ENCODE results near the gene ZNF57.

DNA sequence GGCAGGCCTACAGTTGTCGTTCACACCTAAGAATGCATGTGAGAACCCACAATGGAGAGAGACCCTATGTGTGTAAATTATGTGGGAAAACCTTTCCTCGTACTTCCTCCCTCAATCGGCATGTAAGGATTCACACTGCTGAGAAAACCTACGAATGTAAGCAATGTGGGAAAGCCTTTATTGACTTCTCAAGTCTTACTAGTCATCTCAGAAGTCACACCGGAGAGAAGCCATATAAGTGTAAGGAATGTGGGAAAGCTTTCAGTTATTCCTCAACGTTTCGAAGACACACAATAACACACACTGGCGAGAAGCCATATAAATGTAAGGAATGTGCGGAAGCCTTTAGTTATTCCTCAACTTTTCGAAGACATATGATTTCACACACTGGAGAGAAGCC lies 48.1 kb upstream of the ZNF57 start:
- TF ChIP-seq, protein P1, sequence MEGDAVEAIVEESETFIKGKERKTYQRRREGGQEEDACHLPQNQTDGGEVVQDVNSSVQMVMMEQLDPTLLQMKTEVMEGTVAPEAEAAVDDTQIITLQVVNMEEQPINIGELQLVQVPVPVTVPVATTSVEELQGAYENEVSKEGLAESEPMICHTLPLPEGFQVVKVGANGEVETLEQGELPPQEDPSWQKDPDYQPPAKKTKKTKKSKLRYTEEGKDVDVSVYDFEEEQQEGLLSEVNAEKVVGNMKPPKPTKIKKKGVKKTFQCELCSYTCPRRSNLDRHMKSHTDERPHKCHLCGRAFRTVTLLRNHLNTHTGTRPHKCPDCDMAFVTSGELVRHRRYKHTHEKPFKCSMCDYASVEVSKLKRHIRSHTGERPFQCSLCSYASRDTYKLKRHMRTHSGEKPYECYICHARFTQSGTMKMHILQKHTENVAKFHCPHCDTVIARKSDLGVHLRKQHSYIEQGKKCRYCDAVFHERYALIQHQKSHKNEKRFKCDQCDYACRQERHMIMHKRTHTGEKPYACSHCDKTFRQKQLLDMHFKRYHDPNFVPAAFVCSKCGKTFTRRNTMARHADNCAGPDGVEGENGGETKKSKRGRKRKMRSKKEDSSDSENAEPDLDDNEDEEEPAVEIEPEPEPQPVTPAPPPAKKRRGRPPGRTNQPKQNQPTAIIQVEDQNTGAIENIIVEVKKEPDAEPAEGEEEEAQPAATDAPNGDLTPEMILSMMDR (IDR thresholded peaks at IDR 0.05 in 2 of 3, conservative IDR thresholded peaks at IDR 0.05 in 1 of 3; ENCODE audit: insufficient read depth in 2 of 3, low read depth in 1 of 3, low read length in 3 of 3): no peak
- no peak for TF ChIP-seq HDAC3 (IDR thresholded peaks at IDR 0.05; ENCODE audit: borderline replicate concordance, partially characterized antibody)

Data from K562 (cell line).